K562 (cell line): ENCODE data around the gene CNTROB.

Source experiments
- ARHGAP35 ChIP-seq: fragments of 450-650 bp; IDR thresholded peaks from 2 replicates; pipeline ENCODE4 v1.6.1; 2018; ENCODE audit not compliant: partially characterized antibody
- EZH2 ChIP-seq: IDR thresholded peaks from 2 replicates; pipeline ENCODE4 v1.6.1; 2012; ENCODE audit warnings: low read depth, mild to moderate bottlenecking, inconsistent platforms, low read length, borderline replicate concordance
- NR3C1 ChIP-seq: sonication (generic); formaldehyde crosslinking; IDR thresholded peaks from 2 replicates; pipeline ENCODE4 v1.8.1; 2022; ENCODE audit warnings: missing genetic modification reagents
- PHF21A ChIP-seq: fragments of 450-650 bp; IDR thresholded peaks from 2 replicates; pipeline ENCODE4 v1.6.1; 2017; ENCODE audit warnings: low read depth, borderline replicate concordance
- POLR2A ChIP-seq: fragments of 450-650 bp; conservative IDR thresholded peaks from 2 replicates; pipeline ENCODE4 v1.6.1; 2016
- POLR2AphosphoS2 ChIP-seq: IDR thresholded peaks from 2 replicates; pipeline ENCODE4 v1.6.1; 2012; ENCODE audit warnings: low read length, improper control_type of control experiment
- TF ChIP-seq, protein P1 (sequence below), 3 experiments: IDR thresholded peaks in 2 of 3; conservative IDR thresholded peaks in 1 of 3; 2 replicates each; pipeline ENCODE4 v1.5.1; 2011 to 2012; ENCODE audit warnings: low read length in 3 of 3, mild to moderate bottlenecking in 3 of 3, control low read depth in 2 of 3, improper control_type of control experiment in 1 of 3, inconsistent platforms in 1 of 3, low read depth in 1 of 3, mixed read lengths in 1 of 3, moderate library complexity in 1 of 3; ENCODE audit not compliant: insufficient read depth in 2 of 3
- TF ChIP-seq, protein P2 (sequence below): sonication (generic); formaldehyde crosslinking; IDR thresholded peaks from 2 replicates; pipeline ENCODE4 v1.9.0; 2022; ENCODE audit warnings: mild to moderate bottlenecking, missing genetic modification reagents

DNA sequence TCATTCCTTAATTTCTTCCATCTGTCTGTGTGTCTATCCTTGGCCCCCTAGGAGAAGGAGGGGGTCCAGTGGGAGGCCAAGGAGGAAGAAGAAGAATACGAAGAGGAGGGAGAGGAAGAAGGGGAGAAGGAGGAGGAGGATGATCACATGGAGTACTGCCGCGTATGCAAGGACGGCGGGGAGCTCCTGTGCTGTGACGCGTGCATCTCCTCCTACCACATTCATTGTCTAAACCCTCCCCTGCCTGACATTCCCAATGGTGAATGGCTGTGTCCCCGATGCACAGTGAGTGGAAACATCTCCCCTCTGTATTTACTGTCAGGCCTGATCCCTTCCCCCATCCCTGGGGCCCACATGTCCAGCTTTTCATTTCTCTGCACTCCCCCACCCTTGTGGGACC lies 37.1 kb upstream of the CNTROB start:
- TF ChIP-seq POLR2A (no peak), ARHGAP35 (no peak), PHF21A (no peak), NR3C1 (CRISPR knock-in tag) (no peak), POLR2AphosphoS2 (no peak), EZH2 (no peak)
- TF ChIP-seq, protein P1, sequence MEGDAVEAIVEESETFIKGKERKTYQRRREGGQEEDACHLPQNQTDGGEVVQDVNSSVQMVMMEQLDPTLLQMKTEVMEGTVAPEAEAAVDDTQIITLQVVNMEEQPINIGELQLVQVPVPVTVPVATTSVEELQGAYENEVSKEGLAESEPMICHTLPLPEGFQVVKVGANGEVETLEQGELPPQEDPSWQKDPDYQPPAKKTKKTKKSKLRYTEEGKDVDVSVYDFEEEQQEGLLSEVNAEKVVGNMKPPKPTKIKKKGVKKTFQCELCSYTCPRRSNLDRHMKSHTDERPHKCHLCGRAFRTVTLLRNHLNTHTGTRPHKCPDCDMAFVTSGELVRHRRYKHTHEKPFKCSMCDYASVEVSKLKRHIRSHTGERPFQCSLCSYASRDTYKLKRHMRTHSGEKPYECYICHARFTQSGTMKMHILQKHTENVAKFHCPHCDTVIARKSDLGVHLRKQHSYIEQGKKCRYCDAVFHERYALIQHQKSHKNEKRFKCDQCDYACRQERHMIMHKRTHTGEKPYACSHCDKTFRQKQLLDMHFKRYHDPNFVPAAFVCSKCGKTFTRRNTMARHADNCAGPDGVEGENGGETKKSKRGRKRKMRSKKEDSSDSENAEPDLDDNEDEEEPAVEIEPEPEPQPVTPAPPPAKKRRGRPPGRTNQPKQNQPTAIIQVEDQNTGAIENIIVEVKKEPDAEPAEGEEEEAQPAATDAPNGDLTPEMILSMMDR (IDR thresholded peaks at IDR 0.05 in 2 of 3, conservative IDR thresholded peaks at IDR 0.05 in 1 of 3; ENCODE audit: insufficient read depth in 2 of 3, low read depth in 1 of 3, low read length in 3 of 3) = no peak
- TF ChIP-seq, protein P2, sequence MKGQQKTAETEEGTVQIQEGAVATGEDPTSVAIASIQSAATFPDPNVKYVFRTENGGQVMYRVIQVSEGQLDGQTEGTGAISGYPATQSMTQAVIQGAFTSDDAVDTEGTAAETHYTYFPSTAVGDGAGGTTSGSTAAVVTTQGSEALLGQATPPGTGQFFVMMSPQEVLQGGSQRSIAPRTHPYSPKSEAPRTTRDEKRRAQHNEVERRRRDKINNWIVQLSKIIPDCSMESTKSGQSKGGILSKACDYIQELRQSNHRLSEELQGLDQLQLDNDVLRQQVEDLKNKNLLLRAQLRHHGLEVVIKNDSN (CRISPR knock-in tag) = no peak
